ENCODE data around the gene RAG2.
"Not testable (repeated sequence)": the region's sequence is repeated elsewhere in the genome, so short reads cannot be mapped to it uniquely, and the experiment has no call there.

Gene RAG2

DNA sequence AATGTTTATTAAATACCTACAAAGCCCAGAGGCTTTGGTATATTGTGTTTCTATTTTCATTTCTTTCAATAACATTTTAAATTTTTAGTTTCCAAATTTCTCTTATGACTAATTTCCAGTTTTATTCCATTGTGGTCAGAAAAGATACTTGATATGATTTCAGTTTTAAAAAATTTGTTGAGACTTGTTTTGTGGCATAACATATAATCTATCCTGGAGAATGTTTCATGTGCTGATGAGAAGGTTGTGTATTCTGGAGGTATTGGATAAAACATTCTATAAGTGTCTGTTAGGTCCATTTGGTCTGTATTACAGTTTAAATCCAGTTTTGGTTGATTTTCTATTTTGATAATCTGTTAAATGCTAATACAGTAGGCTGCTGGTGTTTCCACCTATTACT is 40.0 kb downstream of the RAG2 start:
- TF ChIP-seq, protein P1, sequence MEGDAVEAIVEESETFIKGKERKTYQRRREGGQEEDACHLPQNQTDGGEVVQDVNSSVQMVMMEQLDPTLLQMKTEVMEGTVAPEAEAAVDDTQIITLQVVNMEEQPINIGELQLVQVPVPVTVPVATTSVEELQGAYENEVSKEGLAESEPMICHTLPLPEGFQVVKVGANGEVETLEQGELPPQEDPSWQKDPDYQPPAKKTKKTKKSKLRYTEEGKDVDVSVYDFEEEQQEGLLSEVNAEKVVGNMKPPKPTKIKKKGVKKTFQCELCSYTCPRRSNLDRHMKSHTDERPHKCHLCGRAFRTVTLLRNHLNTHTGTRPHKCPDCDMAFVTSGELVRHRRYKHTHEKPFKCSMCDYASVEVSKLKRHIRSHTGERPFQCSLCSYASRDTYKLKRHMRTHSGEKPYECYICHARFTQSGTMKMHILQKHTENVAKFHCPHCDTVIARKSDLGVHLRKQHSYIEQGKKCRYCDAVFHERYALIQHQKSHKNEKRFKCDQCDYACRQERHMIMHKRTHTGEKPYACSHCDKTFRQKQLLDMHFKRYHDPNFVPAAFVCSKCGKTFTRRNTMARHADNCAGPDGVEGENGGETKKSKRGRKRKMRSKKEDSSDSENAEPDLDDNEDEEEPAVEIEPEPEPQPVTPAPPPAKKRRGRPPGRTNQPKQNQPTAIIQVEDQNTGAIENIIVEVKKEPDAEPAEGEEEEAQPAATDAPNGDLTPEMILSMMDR (IDR thresholded peaks at IDR 0.05; ENCODE audit: low read depth, low read length), result no peak
- H3K4me3 ChIP-seq (ENCODE audit: low read depth, low read length), result no peak overlapping the region

DNA sequence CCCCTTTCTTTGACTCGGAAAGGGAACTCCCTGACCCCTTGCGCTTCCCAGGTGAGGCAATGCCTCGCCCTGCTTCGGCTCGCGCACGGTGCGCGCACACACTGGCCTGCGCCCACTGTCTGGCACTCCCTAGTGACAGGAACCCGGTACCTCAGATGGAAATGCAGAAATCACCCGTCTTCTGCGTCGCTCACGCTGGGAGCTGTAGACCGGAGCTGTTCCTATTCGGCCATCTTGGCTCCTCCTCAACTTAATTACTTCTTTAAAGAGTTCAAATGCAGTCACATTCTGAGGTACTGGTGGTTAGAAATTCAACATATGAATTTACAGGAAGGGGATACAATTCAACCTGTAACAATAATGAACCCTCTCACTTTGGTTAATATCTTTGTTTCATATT is 40.6 kb downstream of the RAG2 start:
- not testable (repeated sequence) for H3K4me3 ChIP-seq (ENCODE audit: low read depth, low read length)

DNA sequence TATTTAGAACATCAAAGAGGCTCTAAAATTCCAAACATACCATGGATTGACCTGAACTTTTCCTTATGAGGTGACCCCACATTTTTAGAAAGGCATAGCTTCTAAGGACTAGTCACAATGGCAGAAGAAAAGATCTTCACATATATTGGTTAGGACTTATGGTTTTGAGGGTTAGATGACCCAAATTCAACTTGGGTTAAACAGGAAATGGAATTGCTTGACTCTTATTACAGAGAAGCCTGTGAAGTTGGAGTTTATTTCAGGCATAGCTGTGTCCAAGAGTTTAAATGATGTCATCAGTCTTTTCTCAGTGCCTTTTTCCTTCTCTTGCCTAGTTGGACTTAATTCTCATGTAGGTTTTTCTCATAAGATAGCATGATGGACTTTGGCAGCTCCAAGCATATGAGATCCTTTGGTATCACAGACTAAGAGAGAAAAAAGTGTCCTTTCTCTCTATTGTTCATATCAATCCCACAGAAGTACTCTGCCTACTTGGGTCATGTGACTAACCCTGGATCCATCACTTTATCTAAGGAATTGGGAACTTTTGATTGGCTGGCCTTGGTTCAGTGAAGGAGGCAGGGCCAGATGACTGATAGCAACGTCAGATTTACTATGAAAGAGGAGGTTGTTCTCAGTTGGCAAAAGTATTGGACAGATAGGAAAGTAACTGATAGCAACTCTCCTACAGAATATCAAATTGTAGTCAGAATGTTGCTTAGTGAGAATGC is 47.5 kb downstream of the RAG2 start:
- H3K4me3 ChIP-seq (ENCODE audit: low read depth, low read length), result no peak overlapping the region
- TF ChIP-seq, protein P1 (IDR thresholded peaks at IDR 0.05; ENCODE audit: low read depth, low read length), result no peak
